Ascending aorta (tissue), 2 donors: ENCODE measurements around the gene KIRREL3. TPM values are rescaled to one million over a fixed set of nuclear protein-coding genes. Genes with fewer than 3 reads are reported as not detected.

Source experiments
- DNase-seq, 2 donors: peaks; one replicate each; pipeline ENCODE4 v3.0.0-alpha.2; 2019; ENCODE audit warnings: low spot score in 2 of 2
- H3K27ac ChIP-seq, 2 donors: fragments of 200-600 bp; sonication (generic); one replicate each; pipeline ENCODE4 v1.5.1; 2016 to 2017; ENCODE audit warnings: mild to moderate bottlenecking in 1 of 2
- H3K27me3 ChIP-seq: fragments of 200-600 bp; sonication (generic); one replicate; pipeline ENCODE4 v1.5.1; 2017
- H3K36me3 ChIP-seq, 2 donors: fragments of 200-600 bp; sonication (generic); one replicate each; pipeline ENCODE4 v1.5.1; 2016
- H3K4me1 ChIP-seq, 2 donors: fragments of 200-600 bp; sonication (generic); one replicate each; pipeline ENCODE4 v1.5.1; 2016 to 2017; ENCODE audit warnings: mild to moderate bottlenecking in 1 of 2
- H3K4me3 ChIP-seq, 2 donors: fragments of 200-600 bp; sonication (generic); one replicate each; pipeline ENCODE4 v1.5.1; 2016 to 2017; ENCODE audit warnings: mild to moderate bottlenecking in 1 of 2
- H3K9me3 ChIP-seq, 2 donors: fragments of 200-600 bp; sonication (generic); one replicate each; pipeline ENCODE4 v1.5.1; 2016
- CTCF ChIP-seq, 3 experiments: fragments of 200-600 bp in 2 of 3; fragments of 450-650 bp in 1 of 3; sonication (generic) in 2 of 3; IDR thresholded peaks; one replicate each; pipeline ENCODE4 v1.5.1; 2016 to 2019; ENCODE audit warnings: antibody characterized with exemption in 3 of 3, mild to moderate bottlenecking in 1 of 3, moderate library complexity in 1 of 3
- intact Hi-C: fragments of 100-400 bp; cut with DNase I; formaldehyde crosslinking; loops from one replicate; pipeline ENCODE4 v1.15.1; 2023
- total RNA-seq: library from RNA; depleted of rRNA; stranded (reverse); fragments of >200 nt; gene quantifications from one replicate; pipeline ENCODE4 v1.1.0, GENCODE V29; 2016

The KIRREL3 gene
- total RNA-seq, 1 donor from 2014 or later: not detected

GRCh38 chr11:126680700-126681099, 319.9 kb downstream of the KIRREL3 start:
- Histone ChIP-seq H3K9me3 (no peaks in the 10 kb centered on the region), H3K27ac (no peak overlapping the region), H3K36me3 (no peaks in the 10 kb centered on the region), H3K4me3 (no peak overlapping the region), H3K27me3 (no peaks in the 10 kb centered on the region), H3K4me1 (no peaks in the 10 kb centered on the region)
- intact Hi-C loops: no loop called here
- DNase-seq: no peak
- TF ChIP-seq CTCF (IDR thresholded peaks at IDR 0.05): no peak

GRCh38 chr11:126680131-126680530, 320.4 kb downstream of the KIRREL3 start:
- TF ChIP-seq CTCF (IDR thresholded peaks at IDR 0.05): no peak
- Histone ChIP-seq H3K4me1 (no peaks in the 10 kb centered on the region), H3K36me3 (no peaks in the 10 kb centered on the region), H3K9me3 (no peaks in the 10 kb centered on the region), H3K4me3 (no peak overlapping the region), H3K27me3 (no peaks in the 10 kb centered on the region), H3K27ac (no peak overlapping the region)
- no peak for DNase-seq
- intact Hi-C loops: no loop called here

- no peaks in the 10 kb centered on the region for H3K36me3 ChIP-seq
- intact Hi-C loops: no loop called here
- no peak overlapping the region for H3K27ac ChIP-seq
- H3K4me1 ChIP-seq: no peaks in the 10 kb centered on the region
- no peak overlapping the region for H3K4me3 ChIP-seq
- no peaks in the 10 kb centered on the region for H3K9me3 ChIP-seq
- DNase-seq: no peak
- H3K27me3 ChIP-seq: no peaks in the 10 kb centered on the region
- no peak for TF ChIP-seq CTCF (IDR thresholded peaks at IDR 0.05)
Observed at GRCh38 chr11:126679033-126679432, 321.5 kb downstream of the KIRREL3 start.

GRCh38 chr11:126676536-126676935, 324.0 kb downstream of the KIRREL3 start:
- H3K9me3 ChIP-seq: no peaks in the 10 kb centered on the region
- intact Hi-C loops: no loop called here
- no peaks in the 10 kb centered on the region for H3K36me3 ChIP-seq
- TF ChIP-seq CTCF (IDR thresholded peaks at IDR 0.05): no peak
- H3K4me3 ChIP-seq: no peak overlapping the region
- DNase-seq: no peak
- H3K27ac ChIP-seq: no peak overlapping the region
- no peaks in the 10 kb centered on the region for H3K27me3 ChIP-seq
- no peaks in the 10 kb centered on the region for H3K4me1 ChIP-seq

- DNase-seq: no peak
- Histone ChIP-seq H3K36me3 (no peaks in the 10 kb centered on the region), H3K4me3 (no peak overlapping the region), H3K4me1 (no peaks in the 10 kb centered on the region), H3K27ac (no peak overlapping the region), H3K27me3 (no peaks in the 10 kb centered on the region), H3K9me3 (no peaks in the 10 kb centered on the region)
- no peak for TF ChIP-seq CTCF (IDR thresholded peaks at IDR 0.05)
- intact Hi-C loops: no loop called here
Observed at GRCh38 chr11:126673319-126673718, 327.3 kb downstream of the KIRREL3 start.

GRCh38 chr11:126669416-126669815, 331.2 kb downstream of the KIRREL3 start:
- no peak for TF ChIP-seq CTCF (IDR thresholded peaks at IDR 0.05)
- H3K4me3 ChIP-seq: no peak overlapping the region
- H3K4me1 ChIP-seq: no peaks in the 10 kb centered on the region
- H3K36me3 ChIP-seq: no peaks in the 10 kb centered on the region
- DNase-seq: no peak
- H3K27me3 ChIP-seq: no peaks in the 10 kb centered on the region
- intact Hi-C loops: no loop called here
- H3K9me3 ChIP-seq: no peaks in the 10 kb centered on the region
- no peak overlapping the region for H3K27ac ChIP-seq
